ENCODE data around the gene CREBBP.

DNA sequence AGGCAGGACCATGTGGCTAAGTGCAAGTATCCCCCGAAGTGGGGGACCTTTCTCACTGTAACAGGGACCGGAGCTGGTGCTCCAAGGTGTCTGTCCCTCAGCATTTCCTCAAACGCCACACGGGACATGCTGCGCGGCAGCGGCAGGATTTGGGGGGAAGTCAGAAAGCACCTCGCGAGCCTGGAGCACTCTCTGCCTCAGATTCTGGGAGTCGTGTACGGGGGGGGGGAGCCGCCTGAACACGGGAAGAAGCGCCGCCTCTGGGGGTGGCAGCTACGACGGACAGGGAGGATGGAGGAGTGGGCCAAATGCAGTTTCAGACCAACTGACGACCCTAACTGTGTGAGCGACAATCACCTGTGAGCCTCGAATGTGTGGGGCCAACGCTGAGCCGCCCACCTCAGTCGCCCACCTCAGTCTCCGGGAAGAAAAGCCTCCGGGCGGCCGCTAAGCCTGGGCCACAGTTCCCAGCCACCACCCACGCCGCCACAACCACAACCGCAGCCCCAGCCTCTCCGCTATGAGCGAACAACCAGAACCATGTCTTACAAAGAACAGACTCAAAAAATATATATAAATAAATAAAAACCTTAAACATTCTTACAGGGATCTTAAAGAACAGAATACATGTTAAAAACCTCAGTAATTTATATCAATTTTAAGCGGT, 154.4 kb downstream of the CREBBP start:
- TF ChIP-seq TCF7L2 (IDR thresholded peaks at IDR 0.05; ENCODE audit: low read depth, low read length) (no peak), CREM (IDR thresholded peaks at IDR 0.05; ENCODE audit: low read depth) (no peak), ZNF3 (CRISPR knock-in tag; IDR thresholded peaks at IDR 0.05) (no peak), CC2D1A (IDR thresholded peaks at IDR 0.05) (no peak), BHLHE40 (IDR thresholded peaks at IDR 0.05; ENCODE audit: low read length) (no peak)
- TF ChIP-seq, protein P1, sequence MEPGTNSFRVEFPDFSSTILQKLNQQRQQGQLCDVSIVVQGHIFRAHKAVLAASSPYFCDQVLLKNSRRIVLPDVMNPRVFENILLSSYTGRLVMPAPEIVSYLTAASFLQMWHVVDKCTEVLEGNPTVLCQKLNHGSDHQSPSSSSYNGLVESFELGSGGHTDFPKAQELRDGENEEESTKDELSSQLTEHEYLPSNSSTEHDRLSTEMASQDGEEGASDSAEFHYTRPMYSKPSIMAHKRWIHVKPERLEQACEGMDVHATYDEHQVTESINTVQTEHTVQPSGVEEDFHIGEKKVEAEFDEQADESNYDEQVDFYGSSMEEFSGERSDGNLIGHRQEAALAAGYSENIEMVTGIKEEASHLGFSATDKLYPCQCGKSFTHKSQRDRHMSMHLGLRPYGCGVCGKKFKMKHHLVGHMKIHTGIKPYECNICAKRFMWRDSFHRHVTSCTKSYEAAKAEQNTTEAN (CRISPR knock-in tag; IDR thresholded peaks at IDR 0.05) = no peak

All from K562 (cell line).